Prostate gland (tissue), 2 donors: ENCODE data around the gene GOPC.

Experiments used
- CTCF ChIP-seq, 4 experiments: fragments of 200-600 bp in 2 of 4; fragments of 450-650 bp in 2 of 4; sonication (generic) in 2 of 4; IDR thresholded peaks; 1 replicate in 3 of 4; 2 replicates in 1 of 4; pipeline ENCODE4 v1.5.1; 2016 to 2019; ENCODE audit warnings: antibody characterized with exemption in 4 of 4, mild to moderate bottlenecking in 2 of 4, moderate library complexity in 2 of 4
- POLR2A ChIP-seq: fragments of 450-650 bp; IDR thresholded peaks from one replicate; pipeline ENCODE4 v1.6.1; 2016; ENCODE audit warnings: antibody characterized with exemption, mild to moderate bottlenecking

DNA sequence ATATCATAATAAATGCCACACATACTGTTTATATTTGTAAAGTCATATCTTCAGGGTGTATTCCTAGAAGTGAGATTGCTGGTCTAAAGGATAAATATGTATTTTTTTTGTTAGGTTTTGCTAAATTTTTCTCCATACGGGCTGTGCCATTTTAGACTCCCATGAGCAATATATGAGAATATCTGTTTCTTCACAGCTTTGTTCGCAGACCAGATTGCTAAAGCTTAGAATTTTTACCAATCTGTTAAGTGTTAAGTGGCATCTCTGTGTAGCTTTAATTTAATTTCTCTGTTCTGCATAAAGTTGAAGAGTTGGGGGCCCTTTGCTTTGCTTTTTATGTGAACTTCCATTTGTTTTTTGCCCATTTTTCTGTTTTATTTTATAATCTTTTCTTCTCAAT lies 40.7 kb upstream of the GOPC start:
- no peak for TF ChIP-seq POLR2A
- TF ChIP-seq CTCF (IDR thresholded peaks at IDR 0.05) = no peak
